ENCODE measurements around the gene VIT. TPM values are rescaled to one million over a fixed set of nuclear protein-coding genes. Genes with fewer than 3 reads are reported as not detected.

Gene VIT
- polyA plus RNA-seq, 1 of the 3 experiments (the other 2 are of a cell fraction), result not detected

GRCh38 chr2:36708041-36708741, 11.7 kb downstream of the VIT start:
- CTCF ChIA-PET, result interaction anchor here (0.8 to 1.4 kb wide), 2 partner anchors 14 to 44 kb away, joined by 4 read pairs; no protein-coding TSS in a partner anchor
- WGBS (ENCODE audit: low lambda C conversion rate), result 60% methylated on average over 8 of the region's 8 CpGs
- DNase-seq, result no peak
- POLR2A ChIA-PET, result no interaction called here
- Histone ChIP-seq H3K9me3 (peaks cover 5% of the 10 kb centered on the region; the same call in 1 of the 2 replicates), H3K9ac (no peak overlapping the region), H3K36me3 (replicated peaks in 1 of 2; ENCODE audit: control insufficient read depth in 1 of 2, insufficient read depth in 2 of 2, low read length in 1 of 2) (no peaks in the 10 kb centered on the region), H3K4me3 (ENCODE audit: low read depth in 2 of 2, low read length in 1 of 2) (no peak overlapping the region), H3K4me2 (no peak overlapping the region), H3F3A (replicated peaks; ENCODE audit: insufficient read depth) (no peaks in the 10 kb centered on the region), H4K20me1 (ENCODE audit: insufficient read depth) (no peaks in the 10 kb centered on the region), H3K4me1 (ENCODE audit: control insufficient read depth in 1 of 2, insufficient read depth in 2 of 2, low read depth in 1 of 2, low read length in 1 of 2) (peaks cover 0 to 3% of the 10 kb centered on the region in 2 experiments; a peak in 1 of 4 replicates), H2AFZ (ENCODE audit: low read depth) (no peak overlapping the region), H3K27me3 (ENCODE audit: insufficient read depth) (no peaks in the 10 kb centered on the region), H3K79me2 (ENCODE audit: insufficient read depth) (no peaks in the 10 kb centered on the region), H3K9me2 (no peaks in the 10 kb centered on the region), H3K27ac (ENCODE audit: low read depth in 2 of 2, low read length in 1 of 2) (no peak overlapping the region)
- peak; percentile 46 for TF ChIP-seq CTCF (IDR thresholded peaks at IDR 0.05)
- TF ChIP-seq FOXM1 (IDR thresholded peaks at IDR 0.05; ENCODE audit: low read depth), result no peak
- TF ChIP-seq FOSL2 (IDR thresholded peaks at IDR 0.05; ENCODE audit: borderline replicate concordance, low read depth), result no peak
- no peak for TF ChIP-seq RXRA (IDR thresholded peaks at IDR 0.05; ENCODE audit: borderline replicate concordance, low read depth)
- no peak for TF ChIP-seq MAX (IDR thresholded peaks at IDR 0.05; ENCODE audit: low read depth)
- no peak for TF ChIP-seq TCF12 (IDR thresholded peaks at IDR 0.05)
- TF ChIP-seq EZH2phosphoT487 (IDR thresholded peaks at IDR 0.05; ENCODE audit: borderline replicate concordance, low read depth), result no peak
- TF ChIP-seq RFX5 (IDR thresholded peaks at IDR 0.05; ENCODE audit: low read length), result no peak

GRCh38 chr2:36710858-36711515, 14.5 kb downstream of the VIT start:
- H3K9ac ChIP-seq, result no peak overlapping the region
- TF ChIP-seq POLR2AphosphoS5 (IDR thresholded peaks at IDR 0.05; ENCODE audit: low read depth, low read length), result no peak
- TF ChIP-seq RFX5 (IDR thresholded peaks at IDR 0.05; ENCODE audit: low read length), result no peak
- TF ChIP-seq RXRA (IDR thresholded peaks at IDR 0.05; ENCODE audit: borderline replicate concordance, low read depth), result no peak
- no peak for TF ChIP-seq EP300 (IDR thresholded peaks at IDR 0.05; ENCODE audit: borderline replicate concordance in 1 of 2, low read depth in 1 of 2, low read length in 1 of 2)
- no peak for TF ChIP-seq SMC3 (IDR thresholded peaks at IDR 0.05; ENCODE audit: low read depth, low read length)
- TF ChIP-seq FOSL2 (IDR thresholded peaks at IDR 0.05; ENCODE audit: borderline replicate concordance, low read depth), result no peak
- TF ChIP-seq TEAD4 (IDR thresholded peaks at IDR 0.05; ENCODE audit: borderline replicate concordance, insufficient read depth), result no peak
- H3K9me3 ChIP-seq, result peaks cover 5% of the 10 kb centered on the region; the same call in 1 of the 2 replicates
- no peak overlapping the region for H3K4me2 ChIP-seq
- no peaks in the 10 kb centered on the region for H3K9me2 ChIP-seq
- H4K20me1 ChIP-seq (ENCODE audit: insufficient read depth), result no peaks in the 10 kb centered on the region
- no peaks in the 10 kb centered on the region for H3K27me3 ChIP-seq (ENCODE audit: insufficient read depth)
- no peaks in the 10 kb centered on the region for H3F3A ChIP-seq (replicated peaks; ENCODE audit: insufficient read depth)
- H3K27ac ChIP-seq (ENCODE audit: low read depth in 2 of 2, low read length in 1 of 2), result no peak overlapping the region
- CTCF ChIA-PET, result no interaction called here
- no peaks in the 10 kb centered on the region for H3K79me2 ChIP-seq (ENCODE audit: insufficient read depth)
- no peaks in the 10 kb centered on the region for H3K36me3 ChIP-seq (replicated peaks in 1 of 2; ENCODE audit: control insufficient read depth in 1 of 2, insufficient read depth in 2 of 2, low read length in 1 of 2)
- H2AFZ ChIP-seq (ENCODE audit: low read depth), result no peak overlapping the region
- H3K4me1 ChIP-seq (ENCODE audit: control insufficient read depth in 1 of 2, insufficient read depth in 2 of 2, low read depth in 1 of 2, low read length in 1 of 2), result peaks cover 0 to 3% of the 10 kb centered on the region in 2 experiments; a peak in 1 of 4 replicates
- POLR2A ChIA-PET, result no interaction called here
- no peak overlapping the region for H3K4me3 ChIP-seq (ENCODE audit: low read depth in 2 of 2, low read length in 1 of 2)
- DNase-seq, result no peak
- 76% methylated on average over 2 of the region's 2 CpGs for WGBS (ENCODE audit: low lambda C conversion rate)

Data from SK-N-SH (cell line).